Activated T-helper 17 cell treated with anti-CD3 and anti-CD28 coated beads, Interleukin-2, amount 50 U/mL, for 72 hours (primary cell): ENCODE results near the gene FOXF1. TPM values are rescaled to one million over a fixed set of nuclear protein-coding genes. Genes with fewer than 3 reads are reported as not detected.

ENCODE experiments used
- ATAC-seq: fragments of 150-1000 bp; cut with Tn5 transposase; replicated peaks from 2 replicates; pipeline ENCODE4 v1.10.0; 2021; ENCODE audit warnings: mild to moderate bottlenecking, moderate library complexity
- H3K27ac Mint-ChIP-seq: one replicate; pipeline ENCODE4 v1.8.0; 2022; ENCODE audit warnings: mixed read lengths
- H3K27me3 Mint-ChIP-seq: one replicate; pipeline ENCODE4 v1.8.0; 2022; ENCODE audit warnings: mixed read lengths
- H3K36me3 Mint-ChIP-seq: one replicate; pipeline ENCODE4 v1.8.0; 2022; ENCODE audit warnings: low read depth, mild to moderate bottlenecking, mixed read lengths
- H3K4me1 Mint-ChIP-seq: one replicate; pipeline ENCODE4 v1.8.0; 2022; ENCODE audit warnings: mixed read lengths
- H3K4me3 Mint-ChIP-seq: one replicate; pipeline ENCODE4 v1.8.0; 2022; ENCODE audit warnings: mild to moderate bottlenecking, mixed read lengths
- H3K9me3 Mint-ChIP-seq: one replicate; pipeline ENCODE4 v1.8.0; 2022; ENCODE audit warnings: mixed read lengths
- total RNA-seq, 2 donors: library from RNA; stranded (reverse); gene quantifications; one replicate each; pipeline ENCODE4 v1.2.3, GENCODE V29; 2022

FOXF1 gene
- total RNA-seq, 2 donors from 2014 or later = not detected

DNA sequence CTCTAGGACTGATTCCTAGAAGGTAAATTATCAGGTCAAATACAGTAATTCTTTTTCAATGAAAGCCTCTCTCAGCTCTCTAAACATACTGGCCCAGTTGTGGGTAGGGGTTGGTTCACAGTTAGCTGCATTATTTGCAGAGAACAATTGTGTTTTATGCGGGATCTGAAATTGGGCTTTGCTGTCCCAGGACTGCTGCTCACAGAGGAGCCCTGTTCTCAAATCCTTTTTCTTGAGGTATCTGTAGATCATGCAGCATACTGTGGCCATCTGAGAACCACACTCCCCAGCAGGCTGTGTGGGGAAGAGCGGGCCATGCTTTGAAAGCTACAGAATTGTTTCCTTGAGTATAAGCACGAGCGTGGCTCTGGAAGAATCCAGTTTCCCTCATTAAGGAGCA, 27.2 kb downstream of the FOXF1 start:
- Mint-ChIP-seq H3K36me3 (peaks cover 74% of the 10 kb centered on the region), H3K27ac (no peak overlapping the region), H3K27me3 (no peaks in the 10 kb centered on the region), H3K4me1 (no peaks in the 10 kb centered on the region), H3K9me3 (no peaks in the 10 kb centered on the region), H3K4me3 (no peak overlapping the region)
- ATAC-seq = no peak

DNA sequence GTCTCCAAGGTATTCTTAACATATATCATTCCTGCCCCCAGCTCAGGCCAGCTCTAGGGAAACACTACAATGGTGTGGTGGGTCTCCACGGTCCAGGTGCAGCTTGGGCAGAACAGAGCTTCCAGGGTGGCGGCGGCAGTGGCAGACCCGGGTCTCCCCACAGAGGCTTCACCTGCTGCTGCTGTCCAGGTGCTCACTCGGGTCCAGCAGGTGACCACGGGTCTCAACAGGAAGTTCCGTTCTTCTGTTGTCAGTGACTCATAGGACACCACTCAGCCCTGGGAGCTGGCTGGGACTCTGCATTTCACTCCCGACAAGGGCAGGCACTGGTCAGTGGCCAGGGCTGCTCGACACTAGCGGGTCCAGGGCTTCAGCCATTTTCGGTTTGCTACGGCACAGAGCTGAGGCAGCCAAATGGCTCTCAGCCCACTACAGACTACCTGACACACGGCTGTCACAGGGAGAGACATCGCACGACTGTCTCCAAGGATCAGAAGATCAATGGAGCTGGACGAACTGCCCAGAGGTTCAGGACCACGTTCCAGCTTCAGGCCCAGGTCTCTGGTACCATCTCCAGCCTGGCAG, 28.0 kb downstream of the FOXF1 start:
- H3K4me1 Mint-ChIP-seq = no peaks in the 10 kb centered on the region
- no peak for ATAC-seq
- peaks cover 81% of the 10 kb centered on the region for H3K36me3 Mint-ChIP-seq
- no peaks in the 10 kb centered on the region for H3K9me3 Mint-ChIP-seq
- no peak overlapping the region for H3K4me3 Mint-ChIP-seq
- H3K27ac Mint-ChIP-seq = no peak overlapping the region
- no peaks in the 10 kb centered on the region for H3K27me3 Mint-ChIP-seq

- Mint-ChIP-seq H3K36me3 (peaks cover 92% of the 10 kb centered on the region), H3K4me3 (no peak overlapping the region), H3K9me3 (no peaks in the 10 kb centered on the region), H3K27ac (no peak overlapping the region), H3K27me3 (no peaks in the 10 kb centered on the region), H3K4me1 (no peaks in the 10 kb centered on the region)
- no peak for ATAC-seq
Observed at GRCh38 chr16:86540894-86541293, 30.6 kb downstream of the FOXF1 start.

GRCh38 chr16:86541560-86541959, 31.2 kb downstream of the FOXF1 start:
- Mint-ChIP-seq H3K27me3 (no peaks in the 10 kb centered on the region), H3K36me3 (peaks cover 92% of the 10 kb centered on the region), H3K9me3 (no peaks in the 10 kb centered on the region), H3K4me3 (no peak overlapping the region), H3K27ac (no peak overlapping the region), H3K4me1 (no peaks in the 10 kb centered on the region)
- no peak for ATAC-seq

GRCh38 chr16:86542756-86543750, 32.7 kb downstream of the FOXF1 start:
- Mint-ChIP-seq H3K27ac (no peak overlapping the region), H3K4me1 (no peaks in the 10 kb centered on the region), H3K9me3 (no peaks in the 10 kb centered on the region), H3K4me3 (no peak overlapping the region), H3K27me3 (no peaks in the 10 kb centered on the region), H3K36me3 (peaks cover 93% of the 10 kb centered on the region)
- ATAC-seq = no peak

DNA sequence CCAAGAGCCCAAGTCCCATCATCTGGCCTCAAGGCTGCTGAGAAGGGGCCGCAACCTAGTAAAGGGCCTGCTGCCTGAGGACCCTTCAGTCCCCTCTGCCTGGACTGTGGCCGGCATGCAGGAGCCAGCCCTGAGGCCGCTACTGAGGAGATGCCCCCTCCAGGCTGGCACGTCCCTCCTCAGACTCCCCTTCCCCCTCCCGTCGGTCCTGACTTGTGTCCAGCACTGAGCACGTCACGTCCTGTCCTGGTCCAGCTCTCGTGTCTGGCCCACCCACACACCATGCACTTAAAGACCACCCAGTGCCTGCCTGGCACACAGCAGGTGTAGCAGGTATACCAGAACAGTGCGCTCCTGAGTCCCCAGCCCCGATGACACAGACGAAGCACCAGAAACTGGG, 35.2 kb downstream of the FOXF1 start:
- H3K36me3 Mint-ChIP-seq = peaks cover 79% of the 10 kb centered on the region
- no peak for ATAC-seq
- H3K4me3 Mint-ChIP-seq = no peak overlapping the region
- H3K4me1 Mint-ChIP-seq = no peaks in the 10 kb centered on the region
- H3K9me3 Mint-ChIP-seq = no peaks in the 10 kb centered on the region
- no peaks in the 10 kb centered on the region for H3K27me3 Mint-ChIP-seq
- no peak overlapping the region for H3K27ac Mint-ChIP-seq

- Mint-ChIP-seq H3K4me3 (no peak overlapping the region), H3K27me3 (no peaks in the 10 kb centered on the region), H3K4me1 (no peaks in the 10 kb centered on the region), H3K27ac (no peak overlapping the region), H3K36me3 (peaks cover 77% of the 10 kb centered on the region), H3K9me3 (no peaks in the 10 kb centered on the region)
- no peak for ATAC-seq
Observed at GRCh38 chr16:86545954-86546637, 35.8 kb downstream of the FOXF1 start.

DNA sequence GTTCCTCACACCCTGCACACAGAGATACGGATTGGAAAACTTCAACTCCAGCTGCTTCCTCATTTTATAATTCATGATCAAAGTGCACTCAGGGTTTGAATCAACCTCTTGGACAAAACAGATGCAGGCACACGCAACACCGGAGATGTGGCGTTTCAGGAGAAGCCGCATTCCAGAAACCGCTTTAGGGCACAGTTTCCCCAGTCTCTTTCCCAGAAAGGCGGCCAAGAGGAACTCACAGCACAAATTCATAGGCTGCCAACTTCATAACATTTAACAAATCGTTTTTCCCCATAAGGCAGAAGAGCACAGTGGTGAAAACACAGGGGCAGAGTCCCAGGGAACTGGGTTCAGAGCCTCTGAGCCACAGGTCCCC, 36.3 kb downstream of the FOXF1 start:
- no peak for ATAC-seq
- Mint-ChIP-seq H3K4me1 (no peaks in the 10 kb centered on the region), H3K27me3 (no peaks in the 10 kb centered on the region), H3K27ac (no peak overlapping the region), H3K36me3 (peaks cover 77% of the 10 kb centered on the region), H3K9me3 (no peaks in the 10 kb centered on the region), H3K4me3 (no peak overlapping the region)

DNA sequence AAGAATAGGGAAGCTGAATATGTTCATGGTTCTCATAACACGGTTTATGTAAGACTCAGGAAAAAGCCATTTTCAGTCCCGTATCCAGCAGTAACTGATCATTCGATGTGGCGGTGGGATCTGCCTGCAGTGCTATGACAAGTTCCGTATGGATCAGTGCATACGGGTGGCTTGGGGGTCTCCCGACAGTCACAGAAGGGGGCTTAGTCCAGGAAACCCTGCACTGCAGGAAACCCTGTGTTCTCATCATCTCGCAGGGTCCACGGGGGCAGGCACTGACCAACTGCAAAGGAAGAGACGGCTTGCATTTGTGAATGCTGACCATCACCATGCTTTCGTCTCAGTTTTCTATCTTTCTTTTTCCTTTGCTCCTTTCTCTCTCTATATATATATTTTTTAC, 37.0 kb downstream of the FOXF1 start:
- Mint-ChIP-seq H3K9me3 (no peaks in the 10 kb centered on the region), H3K4me3 (no peak overlapping the region), H3K36me3 (peaks cover 72% of the 10 kb centered on the region), H3K27ac (no peak overlapping the region), H3K4me1 (no peaks in the 10 kb centered on the region), H3K27me3 (no peaks in the 10 kb centered on the region)
- ATAC-seq = no peak

- peak; percentile 85 for ATAC-seq
- peaks cover 71% of the 10 kb centered on the region for H3K36me3 Mint-ChIP-seq
- H3K27me3 Mint-ChIP-seq = no peaks in the 10 kb centered on the region
- no peak overlapping the region for H3K4me3 Mint-ChIP-seq
- no peak overlapping the region for H3K27ac Mint-ChIP-seq
- H3K4me1 Mint-ChIP-seq = no peaks in the 10 kb centered on the region
- no peaks in the 10 kb centered on the region for H3K9me3 Mint-ChIP-seq
Observed at GRCh38 chr16:86549076-86549892, 39.0 kb downstream of the FOXF1 start.

DNA sequence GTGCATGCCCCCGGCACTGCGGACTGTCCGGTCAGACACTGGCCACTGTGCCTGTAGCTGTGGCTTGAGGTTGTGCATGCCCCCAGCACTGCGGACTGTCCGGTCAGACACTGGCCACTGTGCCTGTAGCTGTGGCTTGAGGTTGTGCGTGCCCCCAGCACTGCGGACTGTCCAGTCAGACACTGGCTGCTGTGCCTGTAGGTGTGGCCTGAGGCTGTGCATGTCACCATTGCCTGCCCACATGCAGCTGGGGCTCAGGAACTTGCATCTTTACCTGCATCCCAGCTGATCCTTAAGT, 39.5 kb downstream of the FOXF1 start:
- no peak for ATAC-seq
- H3K9me3 Mint-ChIP-seq = no peaks in the 10 kb centered on the region
- peaks cover 68% of the 10 kb centered on the region for H3K36me3 Mint-ChIP-seq
- no peaks in the 10 kb centered on the region for H3K27me3 Mint-ChIP-seq
- no peak overlapping the region for H3K27ac Mint-ChIP-seq
- H3K4me3 Mint-ChIP-seq = no peak overlapping the region
- no peaks in the 10 kb centered on the region for H3K4me1 Mint-ChIP-seq

DNA sequence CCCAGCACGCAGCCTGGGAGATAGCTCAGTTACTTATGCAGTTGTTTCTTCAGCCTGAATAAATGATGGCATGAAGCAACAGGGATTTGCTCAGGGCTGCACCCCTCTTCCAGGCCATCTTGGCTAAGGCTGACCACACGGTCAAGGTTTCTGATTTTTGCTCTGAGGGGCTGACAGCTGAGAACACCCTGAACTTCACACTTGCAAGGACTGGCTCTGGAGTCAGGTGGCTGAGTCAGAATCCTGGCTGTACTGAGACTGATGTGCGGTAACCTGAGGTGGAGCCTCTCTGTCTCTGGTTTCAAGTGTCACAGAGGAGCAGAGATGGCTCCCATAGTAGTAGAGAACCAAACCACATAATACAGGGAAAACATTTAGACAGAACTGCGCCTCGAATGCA, 40.0 kb downstream of the FOXF1 start:
- ATAC-seq = no peak
- Mint-ChIP-seq H3K4me3 (no peak overlapping the region), H3K9me3 (no peaks in the 10 kb centered on the region), H3K27ac (no peak overlapping the region), H3K36me3 (peaks cover 68% of the 10 kb centered on the region), H3K27me3 (no peaks in the 10 kb centered on the region), H3K4me1 (no peaks in the 10 kb centered on the region)

DNA sequence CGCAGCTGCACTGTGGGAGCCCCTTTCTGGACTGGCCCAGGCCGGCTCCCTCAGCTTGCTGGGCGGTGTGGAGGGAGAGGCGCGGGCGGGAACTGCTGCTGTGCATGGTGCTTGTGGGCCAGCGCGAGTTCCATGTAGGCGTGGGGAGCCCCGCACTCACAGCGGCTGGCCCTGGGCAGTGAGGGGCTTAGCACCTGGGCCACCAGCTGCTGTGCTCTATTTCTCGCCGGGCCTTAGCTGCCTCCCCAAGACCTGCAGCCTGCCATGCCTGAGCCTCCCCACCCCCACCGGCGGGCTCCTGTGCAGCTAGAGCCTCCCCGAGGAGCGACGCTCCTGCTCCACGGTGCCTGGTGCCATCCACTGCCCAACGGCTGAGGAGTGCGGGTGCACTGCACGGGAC, 43.0 kb downstream of the FOXF1 start:
- Mint-ChIP-seq H3K4me1 (no peaks in the 10 kb centered on the region), H3K27ac (no peak overlapping the region), H3K36me3 (peaks cover 42% of the 10 kb centered on the region), H3K4me3 (peak overlapping the region; percentile 89), H3K9me3 (no peaks in the 10 kb centered on the region), H3K27me3 (peaks cover 4% of the 10 kb centered on the region)
- no peak for ATAC-seq

- H3K4me3 Mint-ChIP-seq = peak overlapping the region; percentile 89
- peaks cover 7% of the 10 kb centered on the region for H3K27me3 Mint-ChIP-seq
- H3K36me3 Mint-ChIP-seq = peaks cover 38% of the 10 kb centered on the region
- peak overlapping the region; percentile 97 for H3K27ac Mint-ChIP-seq
- H3K9me3 Mint-ChIP-seq = no peaks in the 10 kb centered on the region
- no peak for ATAC-seq
- no peaks in the 10 kb centered on the region for H3K4me1 Mint-ChIP-seq
Observed at GRCh38 chr16:86554599-86554916, 44.2 kb downstream of the FOXF1 start.
